Panc1 (cell line): ENCODE measurements around the gene GRID1. TPM values are rescaled to one million over a fixed set of nuclear protein-coding genes. Genes with fewer than 3 reads are reported as not detected.

Source experiments
- ATAC-seq: fragments of 200-7000 bp; cut with Tn5 transposase; 2 replicates; pipeline ENCODE4 v1.9.1; 2020; ENCODE audit warnings: mild to moderate bottlenecking, moderate library complexity
- BruUV-seq: library from RNA; stranded (reverse); fragments of 400-500 nt; replicated peaks from 2 replicates; lab custom pipeline; 2021; lab: Mats Ljungman, UMichigan
- CTCF ChIA-PET: fragments of 300-600 bp; sonication (Branson Sonifier 250); formaldehyde crosslinking; loops from one replicate; lab custom pipeline; 2022; ENCODE audit warnings: antibody characterized with exemption; lab: Charles Lee
- POLR2A ChIA-PET: fragments of 300-600 bp; sonication (Branson Sonifier 250); formaldehyde crosslinking; loops from one replicate; lab custom pipeline; 2022; ENCODE audit warnings: antibody characterized with exemption; lab: Charles Lee
- DNase-seq: peaks from one replicate; pipeline ENCODE4 v3.0.0-alpha.2; 2010; ENCODE audit warnings: low read depth, low spot score
- H3K27ac ChIP-seq: 2 replicates; pipeline ENCODE4 v1.5.1; 2011; ENCODE audit warnings: mild to moderate bottlenecking, low read length, inconsistent platforms
- H3K27me3 ChIP-seq: fragments of 200-500 bp; sonication (Bioruptor generic); 2 replicates; pipeline ENCODE4 v1.6.0; 2014; ENCODE audit warnings: low read length, inconsistent platforms; ENCODE audit not compliant: control insufficient read depth, insufficient read depth
- H3K36me3 ChIP-seq: fragments of 200-500 bp; sonication (Bioruptor generic); 2 replicates; pipeline ENCODE4 v1.5.1; 2014; ENCODE audit warnings: inconsistent platforms, mild to moderate bottlenecking, low read length, moderate library complexity; ENCODE audit not compliant: control insufficient read depth, insufficient read depth
- H3K4me1 ChIP-seq: 2 replicates; pipeline ENCODE4 v1.5.1; 2011; ENCODE audit warnings: inconsistent platforms, mild to moderate bottlenecking, low read length, moderate library complexity; ENCODE audit not compliant: control insufficient read depth, insufficient read depth
- H3K4me3 ChIP-seq, 2 experiments: 2 replicates each; pipeline ENCODE4 v1.5.1; 2011 to 2012; ENCODE audit warnings: low read depth in 2 of 2, low read length in 2 of 2, mild to moderate bottlenecking in 2 of 2, inconsistent platforms in 1 of 2, moderate library complexity in 1 of 2
- H3K9me3 ChIP-seq: fragments of 200-500 bp; sonication (Bioruptor generic); 2 replicates; pipeline ENCODE4 v1.5.1; 2014; ENCODE audit warnings: low read depth, mild to moderate bottlenecking, inconsistent platforms, low read length, moderate library complexity; ENCODE audit not compliant: control insufficient read depth, insufficient read depth
- POLR2AphosphoS5 ChIP-seq: IDR thresholded peaks from 2 replicates; pipeline ENCODE4 v1.6.1; 2012; ENCODE audit warnings: mild to moderate bottlenecking, low read depth, low read length, moderate library complexity
- SIN3A ChIP-seq: IDR thresholded peaks from 2 replicates; pipeline ENCODE4 v1.6.1; 2012; ENCODE audit warnings: low read depth, mild to moderate bottlenecking, low read length, moderate library complexity, borderline replicate concordance; ENCODE audit not compliant: insufficient read depth
- TCF7L2 ChIP-seq: IDR thresholded peaks from 2 replicates; pipeline ENCODE4 v1.6.1; 2011; ENCODE audit warnings: mild to moderate bottlenecking, low read depth, low read length, inconsistent platforms
- in situ Hi-C: cut with HindIII; loops from 2 replicates; pipeline ENCODE4 v1.10.0; 2016; ENCODE audit warnings: low sequenced_read_pairs, low pct_unique_long_range_greater_than_20kb
- intact Hi-C: fragments of 100-400 bp; cut with micrococcal nuclease; formaldehyde crosslinking; loops from one replicate; pipeline ENCODE4 v1.10.0; 2022; ENCODE audit not compliant: unreplicated experiment
- total RNA-seq: library from RNA; stranded (reverse); gene quantifications from one replicate; pipeline ENCODE4 v1.2.1, GENCODE V29; 2021; ENCODE audit not compliant: unreplicated experiment
- TF ChIP-seq, protein P1 (sequence below), 2 experiments: IDR thresholded peaks; 2 replicates each; pipeline ENCODE4 v1.6.1; 2011 to 2012; ENCODE audit warnings: low read depth in 2 of 2, control low read depth in 1 of 2, low read length in 1 of 2, mild to moderate bottlenecking in 1 of 2, moderate library complexity in 1 of 2; ENCODE audit not compliant: insufficient read depth in 1 of 2
- TF ChIP-seq, protein P2 (sequence below): fragments of 450-650 bp; IDR thresholded peaks from 2 replicates; pipeline ENCODE4 v1.5.1; 2017; ENCODE audit warnings: mild to moderate bottlenecking

Gene GRID1
- total RNA-seq, 1 experiment from 2014 or later, result 2.3 TPM

DNA sequence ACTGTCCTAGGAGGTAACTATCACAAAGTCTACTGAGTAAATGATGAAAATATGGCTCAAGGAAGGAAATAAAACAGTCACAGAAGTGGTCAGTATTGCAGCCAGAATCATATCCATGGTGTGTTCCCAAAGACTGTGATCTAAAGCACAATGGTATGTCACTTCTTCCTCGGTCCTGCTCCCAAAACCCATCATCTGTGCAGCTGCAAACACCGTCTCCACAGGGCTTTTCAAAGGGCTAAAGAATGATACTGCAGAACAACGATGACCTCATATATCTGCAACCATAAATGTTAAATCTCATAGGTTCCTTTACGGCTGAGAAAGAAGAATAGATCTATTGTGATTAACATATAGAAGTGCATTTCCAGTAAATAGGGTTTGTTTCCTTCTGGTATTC lies 465.0 kb downstream of the GRID1 start:
- Histone ChIP-seq H3K9me3 (no peaks in the 10 kb centered on the region), H3K27me3 (no peaks in the 10 kb centered on the region), H3K4me3 (no peak overlapping the region), H3K36me3 (no peaks in the 10 kb centered on the region), H3K4me1 (no peaks in the 10 kb centered on the region), H3K27ac (no peak overlapping the region)
- TF ChIP-seq SIN3A, result no peak
- no peak for TF ChIP-seq TCF7L2
- no peak for TF ChIP-seq POLR2AphosphoS5
- TF ChIP-seq, protein P1, sequence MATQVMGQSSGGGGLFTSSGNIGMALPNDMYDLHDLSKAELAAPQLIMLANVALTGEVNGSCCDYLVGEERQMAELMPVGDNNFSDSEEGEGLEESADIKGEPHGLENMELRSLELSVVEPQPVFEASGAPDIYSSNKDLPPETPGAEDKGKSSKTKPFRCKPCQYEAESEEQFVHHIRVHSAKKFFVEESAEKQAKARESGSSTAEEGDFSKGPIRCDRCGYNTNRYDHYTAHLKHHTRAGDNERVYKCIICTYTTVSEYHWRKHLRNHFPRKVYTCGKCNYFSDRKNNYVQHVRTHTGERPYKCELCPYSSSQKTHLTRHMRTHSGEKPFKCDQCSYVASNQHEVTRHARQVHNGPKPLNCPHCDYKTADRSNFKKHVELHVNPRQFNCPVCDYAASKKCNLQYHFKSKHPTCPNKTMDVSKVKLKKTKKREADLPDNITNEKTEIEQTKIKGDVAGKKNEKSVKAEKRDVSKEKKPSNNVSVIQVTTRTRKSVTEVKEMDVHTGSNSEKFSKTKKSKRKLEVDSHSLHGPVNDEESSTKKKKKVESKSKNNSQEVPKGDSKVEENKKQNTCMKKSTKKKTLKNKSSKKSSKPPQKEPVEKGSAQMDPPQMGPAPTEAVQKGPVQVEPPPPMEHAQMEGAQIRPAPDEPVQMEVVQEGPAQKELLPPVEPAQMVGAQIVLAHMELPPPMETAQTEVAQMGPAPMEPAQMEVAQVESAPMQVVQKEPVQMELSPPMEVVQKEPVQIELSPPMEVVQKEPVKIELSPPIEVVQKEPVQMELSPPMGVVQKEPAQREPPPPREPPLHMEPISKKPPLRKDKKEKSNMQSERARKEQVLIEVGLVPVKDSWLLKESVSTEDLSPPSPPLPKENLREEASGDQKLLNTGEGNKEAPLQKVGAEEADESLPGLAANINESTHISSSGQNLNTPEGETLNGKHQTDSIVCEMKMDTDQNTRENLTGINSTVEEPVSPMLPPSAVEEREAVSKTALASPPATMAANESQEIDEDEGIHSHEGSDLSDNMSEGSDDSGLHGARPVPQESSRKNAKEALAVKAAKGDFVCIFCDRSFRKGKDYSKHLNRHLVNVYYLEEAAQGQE (IDR thresholded peaks at IDR 0.05; ENCODE audit: insufficient read depth in 1 of 2, low read depth in 2 of 2, low read length in 1 of 2), result no peak
- TF ChIP-seq, protein P2, sequence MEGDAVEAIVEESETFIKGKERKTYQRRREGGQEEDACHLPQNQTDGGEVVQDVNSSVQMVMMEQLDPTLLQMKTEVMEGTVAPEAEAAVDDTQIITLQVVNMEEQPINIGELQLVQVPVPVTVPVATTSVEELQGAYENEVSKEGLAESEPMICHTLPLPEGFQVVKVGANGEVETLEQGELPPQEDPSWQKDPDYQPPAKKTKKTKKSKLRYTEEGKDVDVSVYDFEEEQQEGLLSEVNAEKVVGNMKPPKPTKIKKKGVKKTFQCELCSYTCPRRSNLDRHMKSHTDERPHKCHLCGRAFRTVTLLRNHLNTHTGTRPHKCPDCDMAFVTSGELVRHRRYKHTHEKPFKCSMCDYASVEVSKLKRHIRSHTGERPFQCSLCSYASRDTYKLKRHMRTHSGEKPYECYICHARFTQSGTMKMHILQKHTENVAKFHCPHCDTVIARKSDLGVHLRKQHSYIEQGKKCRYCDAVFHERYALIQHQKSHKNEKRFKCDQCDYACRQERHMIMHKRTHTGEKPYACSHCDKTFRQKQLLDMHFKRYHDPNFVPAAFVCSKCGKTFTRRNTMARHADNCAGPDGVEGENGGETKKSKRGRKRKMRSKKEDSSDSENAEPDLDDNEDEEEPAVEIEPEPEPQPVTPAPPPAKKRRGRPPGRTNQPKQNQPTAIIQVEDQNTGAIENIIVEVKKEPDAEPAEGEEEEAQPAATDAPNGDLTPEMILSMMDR, result no peak
- ATAC-seq, result no peak
- intact Hi-C loops, result no loop called here
- in situ Hi-C loops, result no loop called here
- BruUV-seq, result no TSS peak
- DNase-seq, result no peak
- ChIA-PET POLR2A (no interaction called here), CTCF (no interaction called here)

DNA sequence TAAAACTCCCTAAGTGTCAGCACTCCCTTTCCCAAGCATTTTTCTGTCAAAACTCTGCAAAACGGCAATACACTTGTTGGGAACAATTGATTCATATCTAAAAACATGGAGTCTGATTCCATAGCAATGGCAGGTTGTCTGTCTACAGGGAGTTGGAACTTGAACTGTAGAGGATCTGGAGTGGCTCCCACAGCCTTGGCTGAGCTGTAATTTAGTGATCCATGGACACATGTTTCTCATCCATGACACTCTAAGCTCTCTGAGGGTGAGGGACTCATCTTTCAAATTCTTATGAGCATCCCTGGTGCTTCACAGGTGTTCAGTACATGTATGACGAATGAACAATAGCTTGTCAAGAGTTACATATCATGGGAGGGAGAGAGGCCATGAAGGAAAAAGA lies 466.1 kb downstream of the GRID1 start:
- intact Hi-C loops (no loop called here), in situ Hi-C loops (no loop called here)
- Histone ChIP-seq H3K9me3 (no peaks in the 10 kb centered on the region), H3K36me3 (no peaks in the 10 kb centered on the region), H3K27ac (no peak overlapping the region), H3K4me3 (no peak overlapping the region), H3K27me3 (no peaks in the 10 kb centered on the region), H3K4me1 (no peaks in the 10 kb centered on the region)
- ChIA-PET POLR2A (interaction anchor here (0.6 kb wide), 1 partner anchor 1471 kb away, joined by 3 read pairs; no protein-coding TSS in a partner anchor), CTCF (no interaction called here)
- no peak for TF ChIP-seq SIN3A
- TF ChIP-seq, protein P2, result no peak
- TF ChIP-seq POLR2AphosphoS5, result no peak
- no peak for TF ChIP-seq TCF7L2
- TF ChIP-seq, protein P1 (IDR thresholded peaks at IDR 0.05; ENCODE audit: insufficient read depth in 1 of 2, low read depth in 2 of 2, low read length in 1 of 2), result no peak
- DNase-seq (no peak), ATAC-seq (no peak)
- no TSS peak for BruUV-seq
